Ramos (cell line): Measurements from ENCODE around the gene NRXN3.

Experiments
- in situ Hi-C: fragments of 300-500 bp; cut with MboI; formaldehyde crosslinking; loops from one replicate; pipeline ENCODE4 v1.14.3; 2022; ENCODE audit warnings: low sequenced_read_pairs; ENCODE audit not compliant: unreplicated experiment

NRXN3 gene

DNA sequence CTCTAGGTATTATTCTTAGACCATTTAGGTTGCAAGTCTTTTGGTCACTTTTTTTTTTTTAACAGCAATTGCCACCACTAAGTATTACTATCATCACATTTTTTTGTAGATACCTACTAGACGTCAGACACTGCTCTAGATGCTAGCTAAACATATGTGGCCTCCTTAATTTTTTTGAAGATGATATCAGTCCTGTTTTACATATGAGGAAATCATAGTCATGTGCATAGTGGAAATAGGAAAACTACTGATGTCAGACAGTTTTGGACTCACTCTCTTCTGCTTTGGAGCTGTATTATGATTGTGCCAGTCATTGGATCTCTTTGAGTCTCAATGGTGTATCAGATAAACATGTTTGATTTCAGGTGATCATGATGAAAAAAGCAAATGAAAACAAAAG lies 1736.8 kb downstream of the NRXN3 start:
- in situ Hi-C loops: no loop called here

DNA sequence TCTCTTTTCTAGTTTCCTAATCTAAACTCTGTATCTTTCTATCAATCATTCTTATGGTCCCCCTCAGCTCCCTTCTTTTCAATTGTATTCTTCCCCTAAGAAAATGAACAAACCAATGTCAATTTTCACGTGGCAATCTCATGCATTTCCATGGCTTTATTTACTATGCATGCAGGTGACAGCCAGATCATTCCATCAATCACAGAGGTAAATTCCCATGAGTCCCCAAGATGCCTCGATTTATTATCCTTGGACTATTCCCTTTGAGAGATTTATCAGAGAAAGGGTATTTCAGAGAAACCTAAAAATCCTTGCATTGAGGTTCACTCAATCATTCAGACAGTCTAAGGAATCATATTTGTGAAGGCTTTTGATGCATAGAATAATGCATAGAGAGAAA lies 1739.9 kb downstream of the NRXN3 start:
- in situ Hi-C loops: no loop called here

DNA sequence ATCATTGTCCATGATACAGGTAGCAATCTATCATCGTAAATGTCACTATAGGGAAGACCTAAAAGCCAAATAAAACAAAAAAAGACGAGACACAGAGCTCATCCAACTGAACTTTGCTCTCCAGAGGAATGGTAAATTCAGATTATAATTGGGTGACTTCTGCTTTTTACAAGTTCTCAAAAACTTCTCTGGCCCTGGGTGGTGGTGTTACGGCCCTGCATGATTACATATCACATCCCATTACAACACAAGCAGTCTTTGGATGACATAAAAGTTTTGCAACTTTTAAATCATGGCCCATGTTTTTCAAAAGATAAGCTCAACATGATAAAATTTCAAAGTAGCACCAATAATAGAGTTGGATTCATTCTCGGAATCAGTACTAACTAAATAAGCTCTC lies 1741.6 kb downstream of the NRXN3 start:
- in situ Hi-C loops: no loop called here

DNA sequence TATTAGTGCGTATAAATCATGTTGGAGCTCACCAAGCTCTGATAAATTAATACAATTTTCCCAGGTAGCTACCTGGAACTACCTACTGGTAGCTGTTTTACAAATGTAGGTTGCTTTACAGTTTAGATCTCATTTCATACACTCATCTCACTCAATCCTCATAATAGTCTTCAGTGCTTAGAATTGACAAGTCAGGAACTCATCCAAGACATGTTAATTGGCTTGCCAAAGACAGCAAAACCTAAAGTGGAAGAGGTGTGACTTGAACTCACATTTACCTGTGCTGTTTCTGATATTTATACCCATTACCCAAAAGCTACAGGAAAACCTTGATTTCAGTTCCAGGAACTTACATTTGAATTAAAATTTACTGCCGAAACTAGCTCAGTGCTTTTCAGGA lies 1744.4 kb downstream of the NRXN3 start:
- in situ Hi-C loops: no loop called here

DNA sequence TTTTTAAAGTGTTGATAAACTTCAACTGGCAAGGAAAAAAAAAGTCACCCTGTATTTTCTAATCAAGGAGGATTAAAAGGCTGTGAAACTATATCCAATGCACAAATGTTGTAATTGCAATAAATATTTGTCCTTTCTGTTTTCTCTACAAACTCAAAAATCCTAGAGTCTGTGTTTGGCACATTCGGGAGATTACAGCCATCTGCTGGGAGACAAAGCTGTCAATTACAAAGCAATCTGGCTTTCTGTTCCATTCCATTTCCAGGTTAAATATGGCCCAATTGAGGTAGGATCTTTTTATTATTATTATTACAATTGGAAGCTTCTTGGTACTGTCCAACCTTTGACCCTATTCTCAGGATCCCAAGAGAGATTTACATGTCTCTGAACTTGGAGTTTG lies 1745.2 kb downstream of the NRXN3 start:
- in situ Hi-C loops: no loop called here

DNA sequence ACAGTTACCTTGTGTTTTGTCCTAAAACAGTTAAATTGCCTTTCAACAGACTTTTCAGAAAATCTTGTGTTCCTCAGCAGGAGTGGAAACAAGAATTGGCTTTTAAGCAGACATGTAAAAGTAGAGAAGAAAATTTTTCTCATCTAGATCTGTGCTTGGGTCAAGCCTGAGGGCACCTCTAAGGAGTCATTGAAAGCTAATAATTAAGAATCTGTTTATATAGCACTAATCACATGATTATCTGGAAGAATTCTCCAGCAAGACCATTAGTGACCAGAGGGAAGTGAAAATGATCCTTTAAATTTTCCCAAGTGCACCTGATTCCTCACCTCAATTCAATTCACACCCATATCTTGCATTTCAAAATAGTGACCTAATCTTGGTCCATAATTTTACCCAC lies 1746.1 kb downstream of the NRXN3 start:
- in situ Hi-C loops: no loop called here

DNA sequence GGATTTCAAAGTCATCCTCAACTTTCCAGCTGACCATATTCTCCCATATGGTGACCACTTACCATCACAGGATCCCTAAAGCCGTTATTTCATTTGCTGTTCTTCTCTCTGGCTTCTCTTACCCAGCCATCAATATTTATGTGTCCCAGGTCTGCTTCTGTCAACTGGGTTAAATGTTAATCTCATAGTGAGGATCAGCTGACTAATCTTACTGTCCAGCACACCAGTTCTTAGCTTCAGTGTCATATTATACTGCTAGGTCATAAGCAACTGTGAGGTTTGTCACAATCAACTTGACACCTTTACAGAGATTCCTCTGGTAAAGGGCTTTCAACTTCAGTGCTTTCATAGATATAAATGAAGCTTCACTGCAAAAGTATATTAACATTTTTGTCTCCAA lies 1746.7 kb downstream of the NRXN3 start:
- in situ Hi-C loops: no loop called here
